HG03280 (cell line): ENCODE data around the gene SCGB1C1.
"Not testable (repeated sequence)": the region's sequence is repeated elsewhere in the genome, so short reads cannot be mapped to it uniquely, and the experiment has no call there.

ENCODE experiments used
- ATAC-seq: cut with Tn5 transposase; IDR thresholded peaks from one replicate; pipeline ENCODE4 v1.9.1; 2021; ENCODE audit warnings: mild to moderate bottlenecking, moderate library complexity; ENCODE audit not compliant: unreplicated experiment

The SCGB1C1 gene

DNA sequence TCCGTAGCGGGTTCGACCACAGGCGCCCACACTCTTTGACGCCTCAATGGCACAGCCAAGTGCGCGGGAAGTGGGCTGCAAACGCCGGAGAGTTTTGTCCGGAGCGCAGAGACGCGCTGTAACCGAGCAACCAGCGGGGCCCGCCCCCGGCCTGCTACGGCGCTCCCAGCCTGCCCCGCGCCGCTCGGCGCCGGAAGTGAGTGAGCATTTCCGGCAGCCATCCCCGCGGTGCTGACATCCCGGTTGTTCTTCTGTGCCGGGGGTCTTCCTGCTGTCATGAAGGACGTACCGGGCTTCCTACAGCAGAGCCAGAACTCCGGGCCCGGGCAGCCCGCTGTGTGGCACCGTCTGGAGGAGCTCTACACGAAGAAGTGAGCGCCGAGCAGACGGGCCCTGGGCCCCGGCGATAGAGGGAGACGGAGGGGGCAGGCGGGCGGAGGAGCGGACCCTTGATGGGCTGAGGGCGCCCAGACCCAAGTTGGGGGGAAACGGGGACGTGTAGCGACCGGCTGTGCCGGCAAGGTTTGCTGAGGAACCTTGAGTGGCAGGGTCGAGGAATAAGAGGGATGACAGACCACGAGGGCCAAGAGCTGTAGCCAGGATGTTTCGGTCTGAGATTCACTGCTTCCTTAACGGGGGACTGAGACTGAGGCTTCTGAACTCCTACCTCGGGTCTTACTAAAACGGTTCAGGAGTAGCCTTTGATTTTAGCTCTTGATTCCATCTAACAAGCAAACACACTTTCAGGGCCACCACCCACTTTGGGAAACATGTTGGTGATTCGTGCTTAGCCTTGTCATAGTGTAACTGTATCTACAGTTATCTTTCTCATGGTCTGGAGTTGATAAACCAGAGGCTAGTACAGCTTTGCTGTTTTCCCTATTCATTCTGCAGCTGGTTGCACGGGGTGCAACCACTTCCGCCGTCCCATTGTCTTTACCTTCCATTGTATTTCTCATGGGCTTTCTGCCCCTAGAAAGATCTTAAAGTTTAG, 44.2 kb downstream of the SCGB1C1 start, which contains the start of gene PSMD13:
Gene PSMD13, plus strand, starts transcription at position 203 of the 994 bp plus-strand sequence. Its CDS starts 74 bp downstream, at position 277.
- peak; percentile 80 for ATAC-seq

DNA sequence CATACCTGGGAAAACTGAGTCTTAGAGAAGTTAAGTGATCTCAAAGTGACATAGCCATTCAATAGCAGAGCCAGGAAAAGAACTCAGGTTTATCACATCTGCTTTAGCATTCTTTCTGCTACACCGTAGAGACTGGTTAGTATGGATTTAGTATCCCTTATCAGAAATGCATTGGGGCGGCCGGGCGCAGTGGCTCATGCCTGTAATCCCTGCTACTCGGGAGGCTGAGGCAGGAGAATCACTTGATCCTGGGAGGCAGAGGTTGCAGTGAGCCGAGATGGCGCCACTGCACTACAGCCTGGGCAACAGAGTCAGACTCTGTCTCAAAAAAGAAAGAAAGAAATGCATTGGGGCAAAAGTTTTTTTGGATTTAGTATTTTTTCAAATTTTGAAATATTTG, 45.5 kb downstream of the SCGB1C1 start:
- ATAC-seq, result not testable (repeated sequence)

DNA sequence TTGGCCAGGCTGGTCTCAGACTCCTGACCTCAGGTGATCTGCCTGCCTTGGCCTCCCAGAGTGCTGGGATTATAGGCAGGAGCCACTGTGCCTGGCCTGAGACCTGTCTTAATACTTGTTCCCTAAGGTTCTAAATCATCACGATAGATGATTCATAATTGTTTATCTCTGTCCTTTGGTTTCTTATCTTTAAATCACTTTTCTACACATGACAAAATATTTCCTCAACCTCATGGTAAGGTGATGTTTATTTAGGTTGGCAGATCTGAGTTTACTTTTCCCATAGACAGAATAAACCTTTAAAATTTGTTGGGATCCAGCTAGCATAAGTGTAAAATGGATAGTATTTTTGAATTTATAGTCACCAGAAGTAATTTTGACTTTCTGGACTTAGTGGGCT, 47.4 kb downstream of the SCGB1C1 start:
- no peak for ATAC-seq

DNA sequence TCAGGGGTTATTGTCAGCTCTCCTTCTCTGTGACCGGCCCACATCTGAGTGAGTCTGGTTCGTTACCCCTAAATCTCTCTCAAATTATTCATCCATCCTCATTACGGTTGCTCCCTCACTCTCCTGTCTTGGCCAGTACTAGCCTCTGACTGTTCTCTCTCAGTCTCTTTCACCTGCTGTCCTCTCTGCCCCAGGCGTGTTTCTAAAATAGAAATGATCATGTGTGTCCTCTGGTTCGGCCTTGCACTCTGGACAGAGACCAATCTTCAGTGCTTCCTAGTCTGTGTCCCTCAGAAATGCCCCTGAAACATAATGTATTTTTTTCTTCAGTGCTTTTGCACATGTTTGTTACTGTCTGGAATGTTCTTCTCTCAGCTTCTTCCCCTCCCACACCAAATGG, 48.8 kb downstream of the SCGB1C1 start:
- no peak for ATAC-seq
